ENCODE data around the gene LOXL3.

The LOXL3 gene

DNA sequence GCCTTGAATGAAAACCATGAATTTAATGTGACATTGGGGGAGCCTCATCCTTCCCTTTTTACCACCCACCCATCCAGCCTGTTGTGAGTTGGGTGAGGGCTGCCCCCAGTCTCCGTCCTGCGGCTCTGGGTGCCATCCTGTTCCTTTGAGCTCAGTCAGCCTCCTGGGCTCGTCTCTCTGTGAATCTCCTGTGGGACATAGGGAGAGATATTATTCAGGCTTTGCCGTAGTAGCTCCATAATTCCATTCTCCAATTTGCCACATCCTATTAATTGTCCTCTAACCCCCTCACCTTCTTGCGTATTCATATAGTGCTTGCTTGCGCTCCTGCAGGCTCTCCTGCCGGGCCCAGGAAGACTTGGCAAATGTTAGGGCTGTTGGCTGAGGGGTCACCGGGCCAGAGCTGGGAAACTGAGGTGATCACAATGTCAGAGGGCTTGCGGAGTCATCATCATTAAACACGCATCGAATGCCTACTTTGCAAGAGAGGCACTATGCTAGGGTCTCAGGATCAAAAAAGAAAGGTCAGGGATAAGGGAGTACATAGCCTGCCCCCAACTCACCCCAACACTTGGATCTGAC is 27.0 kb downstream of the LOXL3 start:
- no peak for ATAC-seq
- DNase-seq: no peak

- DNase-seq: no peak
- ATAC-seq: no peak
Observed at GRCh38 chr2:74525717-74526648, 27.8 kb downstream of the LOXL3 start, which contains the start of gene DQX1. Gene DQX1 (minus strand): TSS chr2:74526231. CDS start chr2:74525729, 502 bp downstream.

GRCh38 chr2:74524955-74525716 is 28.6 kb downstream of the LOXL3 start:
- DNase-seq (no peak), ATAC-seq (no peak)

DNA sequence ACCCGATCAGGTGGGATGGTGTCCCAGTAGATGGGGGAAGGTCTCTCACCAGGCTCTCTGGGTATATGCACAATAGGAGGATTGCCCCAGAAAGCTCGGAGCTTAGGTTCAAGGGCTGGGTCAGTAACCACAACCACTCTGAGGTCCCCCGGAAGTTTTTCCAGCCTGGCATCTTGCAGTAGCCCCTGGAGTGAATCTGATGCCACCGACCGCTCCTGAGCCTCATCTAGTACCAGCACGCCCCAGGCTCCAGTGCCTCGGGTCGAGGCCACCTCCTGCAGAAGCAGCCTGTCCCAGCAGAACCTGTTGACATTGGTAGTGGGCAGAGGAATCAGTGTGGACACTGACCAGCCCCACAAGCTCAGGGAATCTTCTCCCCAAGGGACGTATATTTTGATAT is 29.7 kb downstream of the LOXL3 start:
- DNase-seq (no peak), ATAC-seq (no peak)

DNA sequence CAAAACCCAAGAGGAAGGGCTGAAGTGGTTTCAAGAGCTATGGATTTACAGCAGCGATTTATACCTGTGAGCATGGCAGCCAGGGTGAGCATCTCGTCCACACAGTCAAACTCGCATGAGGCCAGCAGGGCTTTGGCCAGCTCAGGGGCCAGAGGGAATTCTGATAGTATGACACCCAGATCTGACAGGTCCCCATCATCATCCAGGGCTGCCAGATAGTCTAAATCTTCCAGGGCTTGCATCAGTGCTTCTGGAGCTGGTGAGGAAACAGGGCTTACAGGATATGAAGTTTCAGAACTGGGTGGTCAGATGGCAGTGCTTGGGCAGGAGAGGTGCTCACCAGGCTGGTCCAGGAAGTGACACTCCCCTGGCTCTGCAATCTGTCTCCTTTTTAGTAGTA is 31.2 kb downstream of the LOXL3 start:
- ATAC-seq: no peak
- no peak for DNase-seq

GRCh38 chr2:74516650-74517049 is 37.1 kb downstream of the LOXL3 start:
- no peak for ATAC-seq
- no peak for DNase-seq

DNA sequence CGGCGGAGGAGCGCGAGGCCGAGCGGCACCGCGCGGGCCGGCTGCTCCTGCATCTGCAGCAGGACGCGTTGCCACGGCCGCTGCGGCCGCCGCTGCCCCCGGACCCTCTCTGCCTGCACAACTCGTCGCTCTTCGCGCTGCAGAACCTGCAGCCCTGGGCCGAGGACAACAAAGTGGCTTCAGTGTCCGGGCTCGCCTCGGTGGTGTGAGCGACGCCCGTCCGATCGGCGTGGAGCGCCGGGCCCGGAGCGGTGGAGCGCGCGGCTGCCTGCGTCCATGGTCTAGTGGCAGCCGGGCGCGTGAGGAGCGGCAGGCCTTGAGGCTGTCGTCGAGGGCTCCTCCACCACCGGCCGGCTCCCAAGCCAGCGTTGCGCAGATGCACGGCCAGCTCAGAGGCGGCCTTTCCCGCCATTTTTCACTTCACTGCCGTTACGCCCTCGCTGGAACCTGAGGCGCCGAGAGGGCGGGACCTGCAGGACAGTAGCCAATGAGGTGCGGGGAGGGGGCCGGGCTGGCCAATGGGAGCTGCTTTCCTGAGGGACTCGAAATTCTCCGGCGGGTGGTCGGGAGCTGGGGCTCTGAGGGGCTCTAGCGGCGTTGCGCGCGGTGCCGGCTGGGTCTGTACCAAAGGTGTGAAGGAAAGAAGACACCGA is 37.6 kb downstream of the LOXL3 start:
- peak; percentile 67 for ATAC-seq
- peak; percentile 78 for DNase-seq

- DNase-seq: no peak
Observed at GRCh38 chr2:74515271-74515980, 38.3 kb downstream of the LOXL3 start.

GRCh38 chr2:74514368-74515270 is 39.1 kb downstream of the LOXL3 start, which contains the start of gene TLX2:
Gene TLX2 (plus strand): TSS chr2:74514450. CDS start chr2:74514807, 357 bp downstream.
- ATAC-seq (peak; percentile 19), DNase-seq (no peak)

More at GRCh38 chr2:74515271-74515980, 38.3 kb downstream of the LOXL3 start:
- ATAC-seq: no peak

- DNase-seq (peak; percentile 35), ATAC-seq (peak; percentile 14)
Observed at GRCh38 chr2:74513605-74514367, 40.0 kb downstream of the LOXL3 start.

DNA sequence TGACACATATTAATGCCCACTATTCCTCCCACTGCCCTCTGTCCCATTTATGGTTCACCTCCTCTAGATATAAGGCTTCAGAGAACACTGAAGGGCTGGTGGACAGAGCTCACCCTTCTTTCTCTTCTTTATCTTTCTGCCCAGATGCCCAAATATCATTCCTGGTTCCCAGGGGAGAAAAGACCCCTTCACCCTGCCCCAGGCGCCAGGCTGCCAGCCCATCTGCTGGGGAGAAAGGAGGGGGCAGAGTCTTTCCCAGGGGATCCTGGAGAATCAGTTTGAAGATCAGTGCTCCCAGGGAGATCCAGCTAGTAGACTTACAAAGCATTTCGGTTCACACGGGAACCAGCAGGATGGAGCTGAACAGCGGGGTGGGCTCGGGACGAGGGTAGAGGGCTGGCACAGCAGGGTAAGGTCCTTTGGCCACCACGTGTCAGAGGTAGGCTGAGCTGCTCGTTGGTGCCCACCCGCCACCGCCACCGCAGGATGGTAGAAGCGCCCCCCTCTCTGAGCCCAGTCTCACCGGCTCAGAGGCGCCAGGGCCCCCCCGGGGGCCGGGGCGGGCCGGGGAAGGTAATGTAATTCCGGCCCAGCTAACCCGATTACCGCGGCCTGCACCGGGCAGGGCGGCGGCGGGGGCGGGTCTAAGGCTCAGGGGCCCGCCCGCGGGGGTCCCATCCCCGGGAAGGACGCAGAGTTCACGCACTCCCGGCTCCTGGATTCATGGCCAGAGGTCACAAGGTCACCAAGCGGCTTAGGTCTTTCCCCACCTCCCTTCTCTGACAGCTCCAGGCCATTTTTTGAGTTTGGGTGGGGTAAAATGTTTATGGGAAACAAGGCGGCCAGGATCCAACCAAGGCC is 40.8 kb downstream of the LOXL3 start:
- DNase-seq (no peak), ATAC-seq (no peak)

GRCh38 chr2:74511104-74511989 is 42.4 kb downstream of the LOXL3 start:
- DNase-seq (no peak), ATAC-seq (no peak)

DNA sequence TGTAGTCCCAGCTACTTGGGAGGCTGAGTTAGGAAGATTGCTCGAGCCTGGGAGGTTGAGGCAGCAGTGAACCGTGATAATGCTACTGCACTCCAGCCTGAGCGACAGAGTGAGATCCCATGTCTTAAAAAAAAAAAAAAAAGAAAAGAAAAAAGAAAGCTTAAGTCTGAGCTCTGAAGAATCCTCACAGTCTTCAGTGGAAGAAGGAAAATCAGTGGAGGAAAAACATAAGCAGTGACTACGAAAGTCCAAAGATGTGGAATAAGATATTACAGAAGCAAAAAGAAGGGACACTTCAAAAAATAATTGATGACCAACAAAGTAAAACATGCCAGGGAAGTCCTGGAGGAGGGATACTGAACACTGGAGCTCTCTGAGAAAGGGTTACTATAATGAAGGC is 43.5 kb downstream of the LOXL3 start:
- no peak for DNase-seq
- ATAC-seq: no peak

- ATAC-seq (no peak), DNase-seq (no peak)
Observed at GRCh38 chr2:74507926-74508520, 45.7 kb downstream of the LOXL3 start.

GRCh38 chr2:74507145-74507925 is 46.4 kb downstream of the LOXL3 start, which contains the start of gene PCGF1:
Gene PCGF1 (minus strand): TSS chr2:74507695. CDS start chr2:74507668, 27 bp downstream.
- DNase-seq: peak; percentile 100

More at GRCh38 chr2:74507145-74507925, 46.4 kb downstream of the LOXL3 start, which contains the start of gene PCGF1:
- ATAC-seq: peak; percentile 89

Measured in stimulated activated naive CD8-positive, alpha-beta T cell treated with anti-CD3 and anti-CD28 coated beads, Interleukin-15, Interleukin-2, amounts not matched to agents 100 U/mL and 50 U/mL, for 24 hours (primary cell).